GM13976 (cell line): ENCODE measurements around the gene AKR7A2.

ENCODE experiments used
- DNase-seq: peaks from one replicate; pipeline ENCODE4 v3.0.0; 2012; ENCODE audit warnings: low spot score
- in situ Hi-C: fragments of 300-500 bp; cut with MboI; formaldehyde crosslinking; loops from one replicate; pipeline ENCODE4 v1.12.0; 2022; ENCODE audit warnings: low sequenced_read_pairs, mixed read lengths, inconsistent platforms; ENCODE audit not compliant: unreplicated experiment
- TF ChIP-seq, protein P1 (sequence below): IDR thresholded peaks from 2 replicates; pipeline ENCODE4 v1.5.1; 2012; ENCODE audit warnings: borderline replicate concordance, mild to moderate bottlenecking; ENCODE audit not compliant: insufficient read depth; ENCODE audit errors: extremely low read depth, missing control alignments, control extremely low read depth

The AKR7A2 gene

DNA sequence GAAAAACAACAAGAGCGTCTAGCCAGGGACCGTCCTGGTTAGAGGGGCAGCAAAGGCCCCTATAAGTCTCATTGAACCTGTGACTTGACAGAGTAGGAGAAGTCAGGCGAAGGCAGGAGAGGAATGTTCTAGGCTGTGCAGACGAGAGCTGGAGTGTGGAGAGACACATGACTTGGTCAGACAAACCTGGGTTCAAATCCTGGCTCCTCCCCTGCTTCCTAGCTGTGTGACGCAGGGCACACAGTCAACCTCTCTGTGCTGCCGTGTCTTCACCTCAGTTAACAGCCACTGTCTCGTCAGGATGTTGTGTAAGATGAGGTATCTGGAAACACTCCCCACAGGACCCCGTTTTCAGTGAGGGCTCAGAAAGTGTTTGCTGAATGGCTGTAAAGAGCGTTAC lies 15.8 kb upstream of the AKR7A2 start:
- no peak for DNase-seq
- in situ Hi-C loops, result no loop called here
- TF ChIP-seq, protein P1, sequence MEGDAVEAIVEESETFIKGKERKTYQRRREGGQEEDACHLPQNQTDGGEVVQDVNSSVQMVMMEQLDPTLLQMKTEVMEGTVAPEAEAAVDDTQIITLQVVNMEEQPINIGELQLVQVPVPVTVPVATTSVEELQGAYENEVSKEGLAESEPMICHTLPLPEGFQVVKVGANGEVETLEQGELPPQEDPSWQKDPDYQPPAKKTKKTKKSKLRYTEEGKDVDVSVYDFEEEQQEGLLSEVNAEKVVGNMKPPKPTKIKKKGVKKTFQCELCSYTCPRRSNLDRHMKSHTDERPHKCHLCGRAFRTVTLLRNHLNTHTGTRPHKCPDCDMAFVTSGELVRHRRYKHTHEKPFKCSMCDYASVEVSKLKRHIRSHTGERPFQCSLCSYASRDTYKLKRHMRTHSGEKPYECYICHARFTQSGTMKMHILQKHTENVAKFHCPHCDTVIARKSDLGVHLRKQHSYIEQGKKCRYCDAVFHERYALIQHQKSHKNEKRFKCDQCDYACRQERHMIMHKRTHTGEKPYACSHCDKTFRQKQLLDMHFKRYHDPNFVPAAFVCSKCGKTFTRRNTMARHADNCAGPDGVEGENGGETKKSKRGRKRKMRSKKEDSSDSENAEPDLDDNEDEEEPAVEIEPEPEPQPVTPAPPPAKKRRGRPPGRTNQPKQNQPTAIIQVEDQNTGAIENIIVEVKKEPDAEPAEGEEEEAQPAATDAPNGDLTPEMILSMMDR, result no peak

DNA sequence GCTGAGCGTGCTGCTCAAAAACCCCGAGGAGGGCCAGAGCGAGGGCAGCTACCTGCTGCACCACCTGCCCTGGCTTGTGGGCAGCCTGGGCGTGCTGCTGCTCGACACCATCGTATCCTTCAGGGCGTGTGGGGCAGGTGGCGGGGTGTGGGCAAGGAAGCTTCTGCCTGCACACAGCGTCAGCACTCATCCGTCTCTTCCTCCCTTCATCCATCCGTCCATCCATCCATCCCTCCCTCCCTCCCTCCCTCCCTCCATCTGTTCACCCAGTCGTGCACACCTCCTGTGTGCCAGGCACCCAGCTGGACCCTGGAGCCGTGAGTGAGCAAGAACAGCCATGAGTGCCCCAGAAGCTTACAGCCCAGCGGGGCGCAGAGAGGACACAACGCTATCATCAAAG lies 15.4 kb upstream of the AKR7A2 start:
- TF ChIP-seq, protein P1, result no peak
- in situ Hi-C loops, result no loop called here
- no peak for DNase-seq

DNA sequence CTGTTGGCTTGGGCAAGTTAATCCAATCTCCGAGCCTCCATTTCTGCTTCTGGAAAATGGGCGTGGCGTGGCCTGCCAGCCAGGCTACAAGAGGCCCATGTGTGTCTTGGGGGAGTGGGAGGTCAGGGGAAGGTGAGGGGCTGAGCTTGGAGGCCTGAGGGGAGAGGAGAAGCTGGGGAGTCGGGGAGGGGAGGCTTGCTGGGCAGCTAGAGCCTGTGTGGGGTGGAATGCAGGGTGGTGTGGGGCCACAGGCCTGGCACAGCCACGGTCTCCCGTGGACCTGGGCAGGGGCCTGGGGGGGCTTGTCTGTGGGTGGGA lies 14.8 kb upstream of the AKR7A2 start:
- DNase-seq, result no peak
- TF ChIP-seq, protein P1, result no peak
- in situ Hi-C loops, result no loop called here

DNA sequence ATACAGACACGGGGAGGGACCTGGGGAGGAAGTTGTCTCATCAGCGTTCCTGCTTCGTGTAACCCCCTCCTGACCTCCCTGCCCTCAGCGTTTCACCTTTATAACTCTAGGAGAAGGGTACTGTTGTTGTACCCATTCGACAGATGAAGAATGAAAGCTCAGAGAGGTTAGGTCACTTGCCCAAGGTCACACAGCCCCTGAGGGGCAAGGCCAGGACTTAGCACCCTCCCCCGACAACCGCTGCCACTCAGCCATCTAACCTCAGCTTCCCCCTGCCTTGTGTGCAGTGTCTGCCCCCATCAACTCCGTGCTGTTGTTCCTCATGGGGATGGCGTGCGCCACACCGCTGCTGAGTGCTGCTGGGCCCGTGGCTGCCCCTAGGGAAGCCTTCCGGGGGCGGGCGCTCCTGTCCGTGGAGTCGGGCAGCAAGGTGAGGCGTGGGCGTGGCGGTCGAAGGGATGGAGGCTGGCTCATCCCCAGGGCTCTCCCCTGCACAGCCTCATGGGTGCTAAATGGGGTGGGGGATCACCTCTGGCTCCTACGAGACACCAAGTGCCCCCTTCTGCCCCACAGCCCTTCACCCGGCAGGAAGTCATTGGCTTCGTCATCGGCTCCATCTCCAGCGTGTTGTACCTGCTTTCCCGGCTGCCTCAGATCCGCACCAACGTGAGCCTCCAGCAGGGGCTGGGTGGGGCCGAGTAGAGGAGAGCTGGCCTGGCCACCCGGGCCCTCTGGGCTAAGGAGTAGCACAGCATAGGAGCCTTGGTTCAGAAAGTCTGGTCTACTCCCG lies 14.2 kb upstream of the AKR7A2 start:
- in situ Hi-C loops, result no loop called here
- DNase-seq, result no peak
- TF ChIP-seq, protein P1, result no peak

DNA sequence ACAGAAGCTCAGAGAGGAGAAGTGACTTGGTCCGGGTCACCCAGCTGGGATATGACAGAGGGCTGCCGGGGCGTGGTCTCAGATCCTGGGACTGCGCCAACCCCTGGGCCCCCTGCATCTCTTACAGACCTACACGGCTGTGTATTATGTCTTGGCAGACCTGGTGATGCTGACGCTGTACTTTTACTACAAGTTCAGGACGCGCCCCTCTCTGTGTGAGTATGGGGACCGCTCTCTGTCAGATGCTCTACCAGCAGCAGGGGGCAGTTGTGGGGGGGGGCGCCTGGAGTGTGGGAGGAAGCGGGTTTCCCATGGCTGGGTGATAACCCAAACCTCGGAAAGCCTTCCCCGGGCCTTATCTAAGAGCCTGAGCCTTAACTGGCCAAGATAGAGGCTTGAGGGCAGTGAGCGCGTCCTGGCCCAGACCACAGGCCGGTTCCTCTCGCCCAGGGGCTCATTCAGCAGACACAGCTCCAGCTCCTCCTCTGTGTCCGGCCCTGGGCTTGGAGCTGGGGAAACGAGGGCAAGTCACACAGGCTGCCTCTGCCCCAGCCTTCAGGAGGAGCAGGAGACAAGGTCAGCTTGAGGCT lies 13.5 kb upstream of the AKR7A2 start:
- in situ Hi-C loops, result no loop called here
- TF ChIP-seq, protein P1, result no peak
- no peak for DNase-seq

DNA sequence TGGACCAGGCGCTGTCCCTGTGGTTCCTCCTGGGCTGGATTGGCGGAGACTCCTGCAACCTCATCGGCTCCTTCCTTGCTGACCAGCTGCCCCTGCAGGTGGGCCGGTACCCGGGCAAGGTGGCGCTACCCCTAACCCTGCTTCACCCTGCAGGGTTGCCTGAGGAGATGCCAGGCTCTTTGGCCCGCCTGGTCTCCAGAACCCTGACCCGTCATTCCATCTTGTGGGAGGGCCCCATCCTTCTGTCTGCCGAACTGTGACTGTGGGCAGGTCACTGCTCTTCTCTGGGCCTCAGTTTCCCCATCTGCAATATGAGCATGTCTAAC lies 12.7 kb upstream of the AKR7A2 start:
- TF ChIP-seq, protein P1, result no peak
- no peak for DNase-seq
- in situ Hi-C loops, result no loop called here
